Measurements from ENCODE around the gene CHTF18. TPM values are rescaled to one million over a fixed set of nuclear protein-coding genes. Genes with fewer than 3 reads are reported as not detected.

The CHTF18 gene
- total and polyA plus RNA-seq, 2 of the 4 experiments (the other 2 are of a cell fraction) = 3.2 to 21.4 TPM

DNA sequence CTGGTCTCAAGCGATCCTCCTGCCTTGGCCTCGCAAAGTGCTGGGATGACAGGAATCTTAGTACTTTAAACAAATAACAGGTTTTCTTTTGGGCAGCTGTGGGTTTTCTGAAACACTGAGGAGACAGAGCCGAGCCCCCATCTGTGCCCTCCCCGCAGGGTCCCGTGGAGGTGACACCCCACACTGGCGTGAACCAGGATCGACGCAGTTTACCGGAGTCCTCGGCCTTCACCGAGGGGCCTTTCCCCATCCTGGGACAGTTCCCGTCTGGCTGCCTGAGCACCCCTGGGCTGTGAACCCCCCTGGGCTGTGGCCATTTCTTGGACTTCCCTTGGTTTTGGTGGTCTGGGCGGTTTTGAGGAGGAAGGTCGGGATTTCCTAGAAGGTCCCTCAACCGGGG is 27.4 kb downstream of the CHTF18 start:
- no peak overlapping the region for H2BK20ac ChIP-seq (ENCODE audit: low read depth, low read length)
- H3K9ac ChIP-seq (ENCODE audit: low read depth, low read length) = no peak overlapping the region
- H2BK120ac ChIP-seq (ENCODE audit: low read depth, low read length) = no peak overlapping the region
- H3K4me2 ChIP-seq (ENCODE audit: low read depth, low read length) = no peak overlapping the region
- no peak for DNase-seq
- intact Hi-C loops (cut with micrococcal nuclease) (no loop called here), in situ Hi-C loops (cut with MboI; ENCODE audit: low sequenced_read_pairs) (loop anchor here (25.0 kb wide), 1 partner anchor 396 kb away; no protein-coding TSS in a partner anchor), dilution Hi-C loops (cut with HindIII; ENCODE audit: low sequenced_read_pairs, unreplicated experiment) (no loop called here)
- H2AFZ ChIP-seq (replicated peaks; ENCODE audit: low read length, poor library complexity) = no peak overlapping the region
- H3K4ac ChIP-seq (ENCODE audit: low read depth, low read length) = no peak overlapping the region
- no peak overlapping the region for H4K91ac ChIP-seq (ENCODE audit: insufficient read depth, low read depth, low read length)
- H3K18ac ChIP-seq (ENCODE audit: low read depth, low read length) = no peak overlapping the region
- ChIA-PET POLR2A (ENCODE audit: unreplicated experiment) (no interaction called here), CTCF (no interaction called here)
- H3K4me1 ChIP-seq (ENCODE audit: control insufficient read depth, insufficient read depth, low read length) = peaks cover 2% of the 10 kb centered on the region; the same call in 1 of the 2 replicates
- no peaks in the 10 kb centered on the region for H3K36me3 ChIP-seq (ENCODE audit: control insufficient read depth, insufficient read depth, low read length)
- peaks cover 22% of the 10 kb centered on the region for H3K27me3 ChIP-seq (ENCODE audit: control insufficient read depth, insufficient read depth, low read length)
- TF ChIP-seq RCOR1 (IDR thresholded peaks at IDR 0.05; ENCODE audit: insufficient replicate concordance, low read length) (no peak), CHD1 (IDR thresholded peaks at IDR 0.05; ENCODE audit: low read depth, low read length) (no peak)
- TF ChIP-seq, protein P1, sequence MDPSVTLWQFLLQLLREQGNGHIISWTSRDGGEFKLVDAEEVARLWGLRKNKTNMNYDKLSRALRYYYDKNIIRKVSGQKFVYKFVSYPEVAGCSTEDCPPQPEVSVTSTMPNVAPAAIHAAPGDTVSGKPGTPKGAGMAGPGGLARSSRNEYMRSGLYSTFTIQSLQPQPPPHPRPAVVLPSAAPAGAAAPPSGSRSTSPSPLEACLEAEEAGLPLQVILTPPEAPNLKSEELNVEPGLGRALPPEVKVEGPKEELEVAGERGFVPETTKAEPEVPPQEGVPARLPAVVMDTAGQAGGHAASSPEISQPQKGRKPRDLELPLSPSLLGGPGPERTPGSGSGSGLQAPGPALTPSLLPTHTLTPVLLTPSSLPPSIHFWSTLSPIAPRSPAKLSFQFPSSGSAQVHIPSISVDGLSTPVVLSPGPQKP (IDR thresholded peaks at IDR 0.05; ENCODE audit: borderline replicate concordance, low read depth, low read length) = no peak
- H3K4me3 ChIP-seq (ENCODE audit: insufficient read depth, low read depth, low read length) = no peak overlapping the region
- H2BK5ac ChIP-seq (ENCODE audit: low read depth, low read length, poor library complexity, severe bottlenecking) = no peak overlapping the region
- no peak overlapping the region for H3K23ac ChIP-seq (ENCODE audit: low read depth, low read length)
- H2BK15ac ChIP-seq (ENCODE audit: low read depth, low read length) = no peak overlapping the region
- no peak overlapping the region for H3K27ac ChIP-seq (ENCODE audit: insufficient read depth, low read length)
- no peak overlapping the region for H4K5ac ChIP-seq (ENCODE audit: low read depth, low read length)
- no peak for ATAC-seq (ENCODE audit: low read depth)
- H3K56ac ChIP-seq (ENCODE audit: extremely low read depth, insufficient read depth, low read length) = no peak overlapping the region
- no peaks in the 10 kb centered on the region for H3K9me1 ChIP-seq (ENCODE audit: insufficient read depth, low read length)
- BruUV-seq (replicated peaks) = no TSS peak
- H2AK5ac ChIP-seq (ENCODE audit: low read depth, low read length) = no peak overlapping the region
- H3K79me1 ChIP-seq (ENCODE audit: low read depth in 1 of 2, low read length in 2 of 2) = no peaks in the 10 kb centered on the region
- no peak overlapping the region for H3K14ac ChIP-seq (replicated peaks; ENCODE audit: low read depth, low read length)
- no peaks in the 10 kb centered on the region; the same call in none of the 2 replicates for H3K9me3 ChIP-seq (ENCODE audit: control insufficient read depth, insufficient read depth, low read length)
- no peak overlapping the region for H4K8ac ChIP-seq (ENCODE audit: low read depth in 2 of 2, low read length in 2 of 2)
- no peaks in the 10 kb centered on the region for H4K20me1 ChIP-seq (ENCODE audit: insufficient read depth, low read length)
- H2AK9ac ChIP-seq (replicated peaks; ENCODE audit: low read depth, low read length, poor library complexity) = no peak overlapping the region
- 83% methylated on average over 2 of the region's 15 CpGs; no CpG with 5 or more reads in 1 of the 2 experiments for WGBS, 2 experiments (ENCODE audit: extremely low coverage in 2 of 2, insufficient read length in 1 of 2)
